B cell (primary cell): ENCODE data around the gene CD209.
"Not testable (repeated sequence)": the region's sequence is repeated elsewhere in the genome, so short reads cannot be mapped to it uniquely, and the experiment has no call there.

ENCODE experiments used
- CTCF ChIP-seq: fragments of 200-600 bp; IDR thresholded peaks from one replicate; pipeline ENCODE4 v1.8.0; 2022; ENCODE audit warnings: antibody characterized with exemption, mild to moderate bottlenecking
- EZH2 ChIP-seq: IDR thresholded peaks from 2 replicates; pipeline ENCODE4 v1.6.1; 2012; ENCODE audit warnings: borderline replicate concordance, low read depth, mild to moderate bottlenecking, moderate library complexity, low read length; ENCODE audit not compliant: insufficient read depth, poor library complexity, severe bottlenecking

- not testable (repeated sequence) for TF ChIP-seq CTCF, EZH2
Observed at GRCh38 chr19:7792701-7793100, 45.4 kb upstream of the CD209 start.
